Jurkat, Clone E6-1 (cell line): ENCODE results near the gene RCSD1.

Source experiments
- DNase-seq: peaks from one replicate; pipeline ENCODE4 v3.0.0-alpha.2; 2011; ENCODE audit warnings: low read depth, low spot score
- H3K4me3 ChIP-seq: 2 replicates; pipeline ENCODE4 v1.5.1; 2011; ENCODE audit warnings: mild to moderate bottlenecking, low read length, control low read depth, moderate library complexity

The RCSD1 gene

GRCh38 chr1:167635941-167636340 is 5.9 kb downstream of the RCSD1 start:
- no peak for DNase-seq
- H3K4me3 ChIP-seq, result no peak overlapping the region

DNA sequence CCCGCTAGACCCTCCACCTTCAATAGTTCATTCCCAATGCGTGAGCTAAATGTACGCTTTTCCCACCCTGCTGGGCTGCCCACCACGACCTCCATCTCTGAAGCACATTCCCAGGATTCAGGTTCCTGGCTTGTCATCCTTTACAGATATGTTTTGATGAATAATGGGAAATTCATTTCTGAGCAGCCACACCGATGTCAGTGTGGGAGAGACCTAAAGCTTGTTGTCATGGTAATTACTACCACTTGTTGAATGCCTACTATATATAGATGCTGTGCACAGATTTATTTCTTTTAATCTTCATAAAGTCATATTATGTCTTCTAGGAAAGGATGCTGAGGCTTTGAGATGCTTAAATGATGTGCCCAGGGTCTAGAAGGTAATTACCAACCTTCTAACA is 8.0 kb downstream of the RCSD1 start:
- H3K4me3 ChIP-seq, result no peak overlapping the region
- no peak for DNase-seq

DNA sequence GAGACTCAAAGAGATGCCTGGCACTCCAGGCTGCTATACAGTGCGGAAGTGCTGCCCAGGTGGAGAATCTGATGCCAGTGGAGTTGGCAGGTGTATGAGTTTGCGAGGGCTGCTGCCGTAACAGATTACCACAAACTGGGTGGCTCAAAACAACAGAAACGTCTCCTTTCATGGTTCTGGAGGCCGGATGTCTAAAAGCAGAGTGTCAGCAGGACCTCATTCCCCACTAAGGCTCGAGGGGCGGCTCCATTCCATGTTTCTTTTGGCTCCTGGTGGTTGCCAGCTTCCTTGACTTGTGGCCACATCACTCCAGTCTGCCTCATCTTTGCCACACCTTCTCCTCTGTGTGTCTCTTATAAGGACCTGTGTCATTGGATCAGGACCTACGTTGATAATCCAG is 10.0 kb downstream of the RCSD1 start:
- no peak for DNase-seq
- H3K4me3 ChIP-seq, result no peak overlapping the region

DNA sequence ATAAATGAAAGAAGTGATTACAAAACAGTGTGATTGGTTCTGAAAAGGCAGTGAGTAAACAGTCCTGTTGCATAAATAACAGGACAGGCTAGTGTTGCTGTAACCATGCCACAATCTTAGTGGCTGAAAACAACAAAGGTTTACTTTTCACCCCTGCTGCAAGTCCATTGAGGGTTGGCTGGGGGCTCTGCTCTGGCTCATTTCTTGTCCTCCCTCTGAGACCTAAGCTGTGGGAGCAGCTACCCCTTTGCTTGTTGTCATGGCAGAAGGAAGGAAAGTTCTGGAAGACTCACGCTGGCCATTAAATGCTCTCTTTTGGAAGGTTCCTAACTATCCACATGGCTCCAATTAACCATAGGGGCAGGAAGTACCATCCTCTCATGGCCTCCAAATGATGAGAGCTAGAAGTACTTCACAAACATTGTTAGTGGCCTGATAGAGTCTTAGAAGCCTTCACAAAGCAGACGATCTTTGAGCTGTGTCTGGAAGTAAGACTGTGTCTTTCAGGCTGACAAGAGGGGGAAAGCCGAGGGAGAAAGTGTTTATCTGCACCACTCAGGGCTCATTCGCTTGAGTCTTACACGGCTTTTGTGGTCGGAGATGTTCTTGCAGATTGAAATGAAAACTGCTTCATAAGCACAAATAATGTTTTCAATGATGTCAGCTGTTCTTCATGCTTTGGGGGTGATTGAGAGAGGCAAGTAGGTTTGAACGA is 11.9 kb downstream of the RCSD1 start:
- DNase-seq, result no peak
- H3K4me3 ChIP-seq, result no peak overlapping the region

- no peak overlapping the region for H3K4me3 ChIP-seq
- DNase-seq, result no peak
Measured at GRCh38 chr1:167642501-167642826, 12.4 kb downstream of the RCSD1 start.

- H3K4me3 ChIP-seq, result no peak overlapping the region
- DNase-seq, result no peak
Measured at GRCh38 chr1:167643441-167643840, 13.4 kb downstream of the RCSD1 start.

DNA sequence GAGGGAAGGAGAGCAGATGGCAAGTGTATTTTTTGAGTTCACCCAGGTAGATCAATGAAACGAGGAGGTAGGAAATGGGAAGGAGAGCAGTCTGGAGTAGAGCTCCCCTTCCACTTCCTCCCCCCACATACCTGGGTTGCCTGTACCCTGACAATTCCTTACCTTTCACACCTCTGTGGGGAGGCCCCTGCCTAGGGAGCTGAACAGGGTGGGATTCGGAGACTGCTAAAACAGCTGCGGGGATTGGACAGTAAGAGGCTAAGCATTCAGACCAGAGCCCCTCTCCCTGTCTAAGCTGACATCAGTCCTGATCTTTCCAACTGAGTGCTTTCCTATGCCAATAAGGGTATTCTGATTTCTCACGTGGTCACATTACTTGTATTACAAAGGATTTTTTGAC is 14.5 kb downstream of the RCSD1 start:
- no peak overlapping the region for H3K4me3 ChIP-seq
- DNase-seq, result no peak

- DNase-seq, result no peak
- no peak overlapping the region for H3K4me3 ChIP-seq
Measured at GRCh38 chr1:167645140-167645541, 15.1 kb downstream of the RCSD1 start.

- no peak for DNase-seq
- H3K4me3 ChIP-seq, result no peak overlapping the region
Measured at GRCh38 chr1:167645625-167646414, 15.8 kb downstream of the RCSD1 start.

- H3K4me3 ChIP-seq, result no peak overlapping the region
- DNase-seq, result no peak
Measured at GRCh38 chr1:167648252-167648849, 18.3 kb downstream of the RCSD1 start.

GRCh38 chr1:167648978-167649744 is 19.1 kb downstream of the RCSD1 start:
- H3K4me3 ChIP-seq, result no peak overlapping the region
- DNase-seq, result no peak

GRCh38 chr1:167650269-167651160 is 20.5 kb downstream of the RCSD1 start:
- DNase-seq, result peak; percentile 74
- no peak overlapping the region for H3K4me3 ChIP-seq

DNA sequence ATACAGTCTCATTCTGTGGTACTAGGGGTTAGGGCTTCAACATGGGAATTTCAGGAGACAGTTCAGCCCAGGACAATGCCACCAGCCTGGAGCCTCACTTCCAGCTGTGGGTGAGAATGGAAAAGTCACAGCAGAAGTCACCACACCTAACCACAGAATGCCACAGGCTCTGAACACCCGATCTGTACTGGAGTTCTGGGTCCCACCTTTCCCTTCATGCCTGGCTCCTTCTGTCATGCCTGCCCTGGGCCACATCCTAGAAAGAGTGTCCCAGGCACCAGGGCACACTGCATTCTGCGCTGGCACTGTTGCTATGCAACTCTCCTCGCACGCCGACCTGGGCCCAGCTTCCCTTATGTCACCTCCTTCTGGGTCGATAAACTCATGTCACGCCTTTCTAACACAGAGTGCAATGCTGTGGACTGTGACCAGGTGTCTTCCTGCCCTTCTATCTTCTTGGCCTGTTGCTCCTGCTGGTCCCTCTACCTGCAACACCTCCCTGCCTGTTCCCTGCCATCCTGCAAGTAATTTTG is 21.2 kb downstream of the RCSD1 start:
- DNase-seq, result no peak
- H3K4me3 ChIP-seq, result no peak overlapping the region

DNA sequence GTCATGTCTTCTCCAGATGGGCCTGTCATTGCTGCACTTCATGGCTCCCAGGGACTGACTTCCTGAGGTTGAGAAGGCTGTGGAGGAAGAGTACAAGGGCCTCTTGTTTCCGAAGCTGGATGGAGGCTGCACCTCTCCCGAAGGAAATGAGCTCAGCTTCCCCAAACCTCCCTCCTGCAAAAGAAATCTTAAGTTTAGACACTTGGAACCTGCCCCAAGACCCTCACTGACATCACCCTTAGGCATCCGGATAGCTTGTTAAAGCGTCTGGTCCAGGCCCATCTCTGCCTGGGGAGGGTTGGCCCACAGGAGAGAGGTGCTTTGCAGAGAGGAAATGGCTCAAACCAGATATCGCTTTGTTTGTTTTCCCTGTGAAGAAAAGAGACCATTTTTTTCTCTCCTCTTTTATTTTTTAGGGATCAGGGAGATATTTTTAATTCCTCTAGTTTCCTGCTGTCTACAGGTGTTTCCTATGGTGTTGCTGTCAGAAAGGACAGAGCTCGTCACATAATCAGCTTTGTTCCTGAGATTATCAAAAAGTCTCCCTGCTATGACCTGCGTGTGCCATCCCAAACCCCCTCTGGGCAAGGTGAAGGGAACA is 25.0 kb downstream of the RCSD1 start:
- H3K4me3 ChIP-seq, result no peak overlapping the region
- no peak for DNase-seq

- no peak for DNase-seq
- H3K4me3 ChIP-seq, result no peak overlapping the region
Measured at GRCh38 chr1:167656657-167657056, 26.6 kb downstream of the RCSD1 start.

DNA sequence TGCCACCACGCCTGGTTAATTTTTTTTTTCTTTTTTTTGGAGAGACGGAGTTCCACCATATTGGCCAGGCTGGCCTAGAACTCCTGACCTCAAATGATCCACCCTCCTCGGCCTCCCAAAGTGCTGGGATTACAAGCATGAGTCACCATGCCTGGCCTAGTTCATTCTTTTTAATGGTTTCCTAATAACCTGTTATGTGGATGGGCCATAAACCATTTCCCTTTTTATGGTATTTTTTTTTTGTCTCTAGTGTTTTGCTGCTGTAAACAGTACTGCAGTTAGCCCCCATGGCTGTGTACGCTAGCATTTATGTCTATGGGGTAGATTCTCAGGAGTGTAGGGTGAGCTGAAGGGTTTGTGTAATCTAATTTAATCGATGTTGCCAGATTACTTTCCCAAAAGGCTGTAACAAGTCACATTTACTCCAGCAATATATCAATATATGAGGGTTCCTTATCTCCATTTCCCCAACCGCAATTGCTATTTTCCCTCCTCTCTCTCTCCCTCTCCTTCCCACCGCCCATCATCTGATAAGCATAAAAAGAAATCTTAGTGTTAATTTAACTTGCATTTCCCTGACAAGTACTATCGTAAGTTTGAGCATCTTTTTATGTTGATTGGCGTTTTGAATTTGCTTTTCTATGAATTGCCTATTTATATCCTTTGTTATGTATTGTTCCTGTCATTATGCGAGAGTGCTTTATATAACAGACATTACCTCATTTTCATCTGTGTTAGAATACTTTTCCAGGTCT is 28.7 kb downstream of the RCSD1 start:
- DNase-seq, result no peak
- no peak overlapping the region for H3K4me3 ChIP-seq

DNA sequence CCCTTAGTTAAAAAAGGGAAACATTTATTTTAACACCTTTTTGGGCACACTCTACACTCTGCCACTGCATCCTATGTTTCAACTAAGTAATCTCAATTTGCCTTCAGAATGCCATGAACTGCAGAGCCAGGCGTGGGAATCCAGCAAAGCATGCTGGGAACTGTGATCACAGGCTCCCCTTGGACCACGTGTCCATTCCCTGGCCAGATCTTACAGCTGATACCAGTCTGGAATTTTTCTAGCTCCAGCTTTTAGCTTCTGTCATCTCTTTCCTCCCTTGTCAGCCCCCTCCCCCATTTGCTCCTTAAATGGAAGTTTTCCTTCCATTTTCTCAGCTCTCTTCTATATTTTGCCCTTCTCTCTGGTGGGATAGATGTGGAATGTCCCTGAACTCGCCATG is 29.4 kb downstream of the RCSD1 start:
- no peak for DNase-seq
- H3K4me3 ChIP-seq, result no peak overlapping the region

GRCh38 chr1:167659881-167660280 is 29.8 kb downstream of the RCSD1 start:
- H3K4me3 ChIP-seq, result no peak overlapping the region
- no peak for DNase-seq
